Measurements from ENCODE around the gene TMEM184C.

- TF ChIP-seq, protein P1, sequence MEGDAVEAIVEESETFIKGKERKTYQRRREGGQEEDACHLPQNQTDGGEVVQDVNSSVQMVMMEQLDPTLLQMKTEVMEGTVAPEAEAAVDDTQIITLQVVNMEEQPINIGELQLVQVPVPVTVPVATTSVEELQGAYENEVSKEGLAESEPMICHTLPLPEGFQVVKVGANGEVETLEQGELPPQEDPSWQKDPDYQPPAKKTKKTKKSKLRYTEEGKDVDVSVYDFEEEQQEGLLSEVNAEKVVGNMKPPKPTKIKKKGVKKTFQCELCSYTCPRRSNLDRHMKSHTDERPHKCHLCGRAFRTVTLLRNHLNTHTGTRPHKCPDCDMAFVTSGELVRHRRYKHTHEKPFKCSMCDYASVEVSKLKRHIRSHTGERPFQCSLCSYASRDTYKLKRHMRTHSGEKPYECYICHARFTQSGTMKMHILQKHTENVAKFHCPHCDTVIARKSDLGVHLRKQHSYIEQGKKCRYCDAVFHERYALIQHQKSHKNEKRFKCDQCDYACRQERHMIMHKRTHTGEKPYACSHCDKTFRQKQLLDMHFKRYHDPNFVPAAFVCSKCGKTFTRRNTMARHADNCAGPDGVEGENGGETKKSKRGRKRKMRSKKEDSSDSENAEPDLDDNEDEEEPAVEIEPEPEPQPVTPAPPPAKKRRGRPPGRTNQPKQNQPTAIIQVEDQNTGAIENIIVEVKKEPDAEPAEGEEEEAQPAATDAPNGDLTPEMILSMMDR (IDR thresholded peaks at IDR 0.05), result no peak
- TF ChIP-seq POLR2A (IDR thresholded peaks at IDR 0.05) (no peak), EP300 (IDR thresholded peaks at IDR 0.05) (no peak)
Observed at GRCh38 chr4:147596981-147597380, 20.2 kb upstream of the TMEM184C start.
